Transverse colon (tissue), 4 donors: ENCODE data around the gene CDK2AP2.

ENCODE experiments used
- CTCF ChIP-seq, 5 experiments: fragments of 200-600 bp in 3 of 5; fragments of 450-650 bp in 2 of 5; sonication (generic) in 3 of 5; IDR thresholded peaks; 1 replicate in 2 of 5; 2 replicates in 3 of 5; pipeline ENCODE4 v1.5.1; 2016 to 2017; ENCODE audit warnings: antibody characterized with exemption in 5 of 5, inconsistent platforms in 3 of 5, mild to moderate bottlenecking in 2 of 5, moderate library complexity in 1 of 5
- POLR2A ChIP-seq: fragments of 450-650 bp; IDR thresholded peaks from one replicate; pipeline ENCODE4 v1.6.1; 2016; ENCODE audit warnings: antibody characterized with exemption, mild to moderate bottlenecking, moderate library complexity
- POLR2AphosphoS5 ChIP-seq, 3 donors: sonication (generic); formaldehyde crosslinking; IDR thresholded peaks; one replicate each; pipeline ENCODE4 v1.6.1; 2016; ENCODE audit warnings: antibody characterized with exemption in 3 of 3

- TF ChIP-seq CTCF (IDR thresholded peaks at IDR 0.05): no peak
- no peak for TF ChIP-seq POLR2AphosphoS5 (IDR thresholded peaks at IDR 0.05)
- TF ChIP-seq POLR2A: no peak
These were observed 35.6 kb upstream of the CDK2AP2 start for GRCh38 chr11:67543585-67543984.
